Uterus (tissue), 2 donors: Measurements from ENCODE around the gene FBLIM1.

ENCODE experiments used
- POLR2A ChIP-seq, 2 donors: fragments of 450-650 bp; IDR thresholded peaks; one replicate each; pipeline ENCODE4 v1.6.1; 2016; ENCODE audit warnings: antibody characterized with exemption in 2 of 2, mild to moderate bottlenecking in 1 of 2, moderate library complexity in 1 of 2
- TF ChIP-seq, protein P1 (sequence below), 4 experiments: fragments of 200-600 bp in 2 of 4; fragments of 450-650 bp in 2 of 4; sonication (generic) in 2 of 4; IDR thresholded peaks; one replicate each; pipeline ENCODE4 v1.5.1; 2016 to 2019; ENCODE audit warnings: antibody characterized with exemption in 4 of 4, mild to moderate bottlenecking in 2 of 4, moderate library complexity in 1 of 4

DNA sequence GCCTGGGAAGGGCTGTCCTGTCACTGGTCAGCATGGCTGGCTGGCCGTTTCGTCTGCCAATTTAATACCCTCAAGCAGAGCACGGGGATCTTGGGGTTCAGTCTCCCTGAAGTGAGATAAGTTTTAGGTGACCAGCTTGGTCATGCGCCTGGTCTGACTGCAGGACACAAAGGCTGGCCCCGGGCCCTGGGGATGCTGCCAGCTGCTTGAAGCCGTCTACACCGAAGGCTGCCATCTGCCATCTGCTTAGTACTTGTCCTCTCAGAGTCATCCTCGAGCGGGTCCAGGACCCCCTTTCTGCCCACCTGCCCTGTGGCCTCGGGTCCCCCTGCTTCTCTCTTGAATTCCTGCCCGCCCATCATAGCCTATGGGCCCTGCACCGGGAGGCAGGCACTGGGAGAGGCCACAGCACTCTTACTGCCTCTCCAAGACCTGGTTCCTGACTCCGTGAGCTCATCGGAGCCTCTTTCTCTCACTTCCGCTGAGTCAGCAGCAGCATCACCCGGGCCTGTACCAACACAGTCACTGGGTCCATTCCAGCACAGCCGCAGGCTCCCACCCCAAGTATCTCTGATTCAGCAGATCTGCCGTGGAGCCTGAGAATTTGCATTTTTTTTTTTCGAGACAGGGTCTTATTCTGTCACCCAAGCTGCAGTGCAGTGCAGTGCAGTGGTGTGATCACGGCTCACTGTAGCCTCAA is 7.0 kb downstream of the FBLIM1 start:
- TF ChIP-seq, protein P1, sequence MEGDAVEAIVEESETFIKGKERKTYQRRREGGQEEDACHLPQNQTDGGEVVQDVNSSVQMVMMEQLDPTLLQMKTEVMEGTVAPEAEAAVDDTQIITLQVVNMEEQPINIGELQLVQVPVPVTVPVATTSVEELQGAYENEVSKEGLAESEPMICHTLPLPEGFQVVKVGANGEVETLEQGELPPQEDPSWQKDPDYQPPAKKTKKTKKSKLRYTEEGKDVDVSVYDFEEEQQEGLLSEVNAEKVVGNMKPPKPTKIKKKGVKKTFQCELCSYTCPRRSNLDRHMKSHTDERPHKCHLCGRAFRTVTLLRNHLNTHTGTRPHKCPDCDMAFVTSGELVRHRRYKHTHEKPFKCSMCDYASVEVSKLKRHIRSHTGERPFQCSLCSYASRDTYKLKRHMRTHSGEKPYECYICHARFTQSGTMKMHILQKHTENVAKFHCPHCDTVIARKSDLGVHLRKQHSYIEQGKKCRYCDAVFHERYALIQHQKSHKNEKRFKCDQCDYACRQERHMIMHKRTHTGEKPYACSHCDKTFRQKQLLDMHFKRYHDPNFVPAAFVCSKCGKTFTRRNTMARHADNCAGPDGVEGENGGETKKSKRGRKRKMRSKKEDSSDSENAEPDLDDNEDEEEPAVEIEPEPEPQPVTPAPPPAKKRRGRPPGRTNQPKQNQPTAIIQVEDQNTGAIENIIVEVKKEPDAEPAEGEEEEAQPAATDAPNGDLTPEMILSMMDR (IDR thresholded peaks at IDR 0.05), result no peak
- TF ChIP-seq POLR2A (IDR thresholded peaks at IDR 0.05), result no peak
